Panc1 (cell line): ENCODE data around the gene ZNF579. TPM values are rescaled to one million over a fixed set of nuclear protein-coding genes. Genes with fewer than 3 reads are reported as not detected.
"Not testable (repeated sequence)": the region's sequence is repeated elsewhere in the genome, so short reads cannot be mapped to it uniquely, and the experiment has no call there.

Source experiments
- ATAC-seq: fragments of 200-7000 bp; cut with Tn5 transposase; 2 replicates; pipeline ENCODE4 v1.9.1; 2020; ENCODE audit warnings: mild to moderate bottlenecking, moderate library complexity
- BruUV-seq: library from RNA; stranded (reverse); fragments of 400-500 nt; replicated peaks from 2 replicates; lab custom pipeline; 2021; lab: Mats Ljungman, UMichigan
- CTCF ChIA-PET: fragments of 300-600 bp; sonication (Branson Sonifier 250); formaldehyde crosslinking; loops from one replicate; lab custom pipeline; 2022; ENCODE audit warnings: antibody characterized with exemption; lab: Charles Lee
- POLR2A ChIA-PET: fragments of 300-600 bp; sonication (Branson Sonifier 250); formaldehyde crosslinking; loops from one replicate; lab custom pipeline; 2022; ENCODE audit warnings: antibody characterized with exemption; lab: Charles Lee
- DNase-seq: peaks from one replicate; pipeline ENCODE4 v3.0.0-alpha.2; 2010; ENCODE audit warnings: low read depth, low spot score
- H3K27ac ChIP-seq: 2 replicates; pipeline ENCODE4 v1.5.1; 2011; ENCODE audit warnings: mild to moderate bottlenecking, low read length, inconsistent platforms
- H3K27me3 ChIP-seq: fragments of 200-500 bp; sonication (Bioruptor generic); 2 replicates; pipeline ENCODE4 v1.6.0; 2014; ENCODE audit warnings: low read length, inconsistent platforms; ENCODE audit not compliant: control insufficient read depth, insufficient read depth
- H3K36me3 ChIP-seq: fragments of 200-500 bp; sonication (Bioruptor generic); 2 replicates; pipeline ENCODE4 v1.5.1; 2014; ENCODE audit warnings: inconsistent platforms, mild to moderate bottlenecking, low read length, moderate library complexity; ENCODE audit not compliant: control insufficient read depth, insufficient read depth
- H3K4me1 ChIP-seq: 2 replicates; pipeline ENCODE4 v1.5.1; 2011; ENCODE audit warnings: inconsistent platforms, mild to moderate bottlenecking, low read length, moderate library complexity; ENCODE audit not compliant: control insufficient read depth, insufficient read depth
- H3K4me3 ChIP-seq, 2 experiments: 2 replicates each; pipeline ENCODE4 v1.5.1; 2011 to 2012; ENCODE audit warnings: low read depth in 2 of 2, low read length in 2 of 2, mild to moderate bottlenecking in 2 of 2, inconsistent platforms in 1 of 2, moderate library complexity in 1 of 2
- H3K9me3 ChIP-seq: fragments of 200-500 bp; sonication (Bioruptor generic); 2 replicates; pipeline ENCODE4 v1.5.1; 2014; ENCODE audit warnings: low read depth, mild to moderate bottlenecking, inconsistent platforms, low read length, moderate library complexity; ENCODE audit not compliant: control insufficient read depth, insufficient read depth
- CTCF ChIP-seq: fragments of 450-650 bp; IDR thresholded peaks from 2 replicates; pipeline ENCODE4 v1.5.1; 2017; ENCODE audit warnings: mild to moderate bottlenecking
- POLR2AphosphoS5 ChIP-seq: IDR thresholded peaks from 2 replicates; pipeline ENCODE4 v1.6.1; 2012; ENCODE audit warnings: mild to moderate bottlenecking, low read depth, low read length, moderate library complexity
- REST ChIP-seq, 2 experiments: IDR thresholded peaks; 2 replicates each; pipeline ENCODE4 v1.6.1; 2011 to 2012; ENCODE audit warnings: low read depth in 2 of 2, control low read depth in 1 of 2, low read length in 1 of 2, mild to moderate bottlenecking in 1 of 2, moderate library complexity in 1 of 2; ENCODE audit not compliant: insufficient read depth in 1 of 2
- SIN3A ChIP-seq: IDR thresholded peaks from 2 replicates; pipeline ENCODE4 v1.6.1; 2012; ENCODE audit warnings: low read depth, mild to moderate bottlenecking, low read length, moderate library complexity, borderline replicate concordance; ENCODE audit not compliant: insufficient read depth
- TCF7L2 ChIP-seq: IDR thresholded peaks from 2 replicates; pipeline ENCODE4 v1.6.1; 2011; ENCODE audit warnings: mild to moderate bottlenecking, low read depth, low read length, inconsistent platforms
- in situ Hi-C: cut with HindIII; loops from 2 replicates; pipeline ENCODE4 v1.10.0; 2016; ENCODE audit warnings: low sequenced_read_pairs, low pct_unique_long_range_greater_than_20kb
- intact Hi-C: fragments of 100-400 bp; cut with micrococcal nuclease; formaldehyde crosslinking; loops from one replicate; pipeline ENCODE4 v1.10.0; 2022; ENCODE audit not compliant: unreplicated experiment
- total RNA-seq: library from RNA; stranded (reverse); gene quantifications from one replicate; pipeline ENCODE4 v1.2.1, GENCODE V29; 2021; ENCODE audit not compliant: unreplicated experiment

Gene ZNF579
- total RNA-seq, 1 experiment from 2014 or later = 39.5 TPM

GRCh38 chr19:55578031-55578760, 2.5 kb downstream of the ZNF579 start:
- Histone ChIP-seq H3K27ac (no peak overlapping the region), H3K4me3 (no peak overlapping the region), H3K36me3 (no peaks in the 10 kb centered on the region; the same call in 1 of the 2 replicates), H3K27me3 (no peaks in the 10 kb centered on the region), H3K4me1 (peaks cover 15% of the 10 kb centered on the region), H3K9me3 (no peaks in the 10 kb centered on the region)
- no TSS peak for BruUV-seq
- no peak for ATAC-seq
- no peak for TF ChIP-seq REST (IDR thresholded peaks at IDR 0.05; ENCODE audit: insufficient read depth in 1 of 2, low read depth in 2 of 2, low read length in 1 of 2)
- no peak for TF ChIP-seq CTCF
- TF ChIP-seq TCF7L2 = no peak
- TF ChIP-seq POLR2AphosphoS5 = no peak
- TF ChIP-seq SIN3A = no peak
- CTCF ChIA-PET = no interaction called here
- DNase-seq = no peak
- POLR2A ChIA-PET = no interaction called here
- in situ Hi-C loops = no loop called here
- intact Hi-C loops = no loop called here

- Histone ChIP-seq H3K9me3 (no peaks in the 10 kb centered on the region), H3K27ac (no peak overlapping the region), H3K4me3 (no peak overlapping the region), H3K4me1 (peaks cover 9% of the 10 kb centered on the region), H3K27me3 (no peaks in the 10 kb centered on the region), H3K36me3 (no peaks in the 10 kb centered on the region; the same call in 1 of the 2 replicates)
- POLR2A ChIA-PET = interaction anchor here (0.8 kb wide), 1 partner anchor 27 kb away, joined by 5 read pairs; no protein-coding TSS in a partner anchor
- intact Hi-C loops = no loop called here
- no peak for TF ChIP-seq TCF7L2
- no peak for TF ChIP-seq SIN3A
- no peak for TF ChIP-seq CTCF
- TF ChIP-seq POLR2AphosphoS5 = no peak
- TF ChIP-seq REST (IDR thresholded peaks at IDR 0.05; ENCODE audit: insufficient read depth in 1 of 2, low read depth in 2 of 2, low read length in 1 of 2) = no peak
- CTCF ChIA-PET = no interaction called here
- ATAC-seq (no peak), DNase-seq (no peak)
- BruUV-seq = no TSS peak
- in situ Hi-C loops = no loop called here
These were observed 3.9 kb downstream of the ZNF579 start for GRCh38 chr19:55576746-55577145.

- not testable (repeated sequence) for ATAC-seq
These were observed 6.7 kb downstream of the ZNF579 start for GRCh38 chr19:55573929-55574328.

More at GRCh38 chr19:55573929-55574328, 6.7 kb downstream of the ZNF579 start:
- H3K27ac ChIP-seq, H3K4me3 ChIP-seq, H3K4me1 ChIP-seq, H3K27me3 ChIP-seq, H3K36me3 ChIP-seq, intact Hi-C loops, DNase-seq, H3K9me3 ChIP-seq, in situ Hi-C loops, BruUV-seq: not testable (repeated sequence)
- POLR2A ChIA-PET = interaction anchor here (0.7 kb wide), 2 partner anchors 87 to 434 kb away, joined by 3 to 8 read pairs; no protein-coding TSS in a partner anchor
- CTCF ChIA-PET = interaction anchor here (0.6 kb wide), 1 partner anchor 59 kb away, joined by 6 read pairs; no protein-coding TSS in a partner anchor
